Neural progenitor cell (in vitro differentiated cells): Measurements from ENCODE around the gene RAD52. TPM values are rescaled to one million over a fixed set of nuclear protein-coding genes. Genes with fewer than 3 reads are reported as not detected.

ENCODE experiments used
- DNase-seq: peaks from one replicate; pipeline ENCODE4 v3.0.0-alpha.2; 2016; ENCODE audit warnings: low spot score
- H2AFZ ChIP-seq: fragments of 200-600 bp; sonication (generic); replicated peaks from 2 replicates; pipeline ENCODE4 v1.6.1; 2016; ENCODE audit warnings: antibody characterized with exemption
- H3F3A ChIP-seq: fragments of 200-600 bp; sonication (generic); 2 replicates; pipeline ENCODE4 v1.6.1; 2016; ENCODE audit warnings: antibody characterized with exemption, low read depth
- H3K27ac ChIP-seq: fragments of 200-600 bp; sonication (generic); 2 replicates; pipeline ENCODE4 v1.5.1; 2016; ENCODE audit warnings: mild to moderate bottlenecking
- H3K27me3 ChIP-seq: fragments of 200-600 bp; sonication (generic); 2 replicates; pipeline ENCODE4 v1.6.1; 2016; ENCODE audit warnings: mild to moderate bottlenecking, moderate library complexity
- H3K36me3 ChIP-seq: fragments of 200-600 bp; sonication (generic); 2 replicates; pipeline ENCODE4 v1.5.1; 2016
- H3K4me1 ChIP-seq: fragments of 200-600 bp; sonication (generic); 2 replicates; pipeline ENCODE4 v1.6.1; 2016; ENCODE audit warnings: mixed run types
- H3K4me2 ChIP-seq: fragments of 200-600 bp; sonication (generic); 2 replicates; pipeline ENCODE4 v1.6.1; 2016
- H3K4me3 ChIP-seq: fragments of 200-600 bp; sonication (generic); 2 replicates; pipeline ENCODE4 v1.5.1; 2016
- H3K79me2 ChIP-seq: fragments of 200-600 bp; sonication (generic); 2 replicates; pipeline ENCODE4 v1.6.1; 2016; ENCODE audit warnings: low read depth
- H3K9ac ChIP-seq: fragments of 200-600 bp; sonication (generic); 2 replicates; pipeline ENCODE4 v1.6.1; 2016
- H3K9me3 ChIP-seq: fragments of 200-600 bp; sonication (generic); 2 replicates; pipeline ENCODE4 v1.5.1; 2016; ENCODE audit warnings: low read depth
- H4K20me1 ChIP-seq: fragments of 200-600 bp; sonication (generic); 2 replicates; pipeline ENCODE4 v1.6.1; 2016; ENCODE audit warnings: low read depth
- H3K27ac Mint-ChIP-seq: 3 replicates; pipeline ENCODE4 v1.8.0; 2021; ENCODE audit warnings: mixed read lengths
- H3K27me3 Mint-ChIP-seq: 2 replicates; pipeline ENCODE4 v1.8.0; 2022; ENCODE audit warnings: low read depth, mild to moderate bottlenecking, inconsistent platforms, moderate library complexity, mixed read lengths; ENCODE audit not compliant: insufficient read depth
- H3K36me3 Mint-ChIP-seq: 3 replicates; pipeline ENCODE4 v1.8.0; 2021; ENCODE audit warnings: mixed read lengths
- H3K4me1 Mint-ChIP-seq: 3 replicates; pipeline ENCODE4 v1.8.0; 2021; ENCODE audit warnings: mixed read lengths
- H3K4me3 Mint-ChIP-seq: 3 replicates; pipeline ENCODE4 v1.8.0; 2021; ENCODE audit warnings: mild to moderate bottlenecking, moderate library complexity, mixed read lengths
- H3K9me3 Mint-ChIP-seq: 3 replicates; pipeline ENCODE4 v1.8.0; 2020; ENCODE audit warnings: mixed read lengths
- CTCF ChIP-seq: fragments of 200-600 bp; sonication (generic); IDR thresholded peaks from 2 replicates; pipeline ENCODE4 v1.5.1; 2017; ENCODE audit warnings: antibody characterized with exemption, mild to moderate bottlenecking
- EZH2 ChIP-seq: fragments of 200-600 bp; sonication (generic); IDR thresholded peaks from 2 replicates; pipeline ENCODE4 v1.6.1; 2017; ENCODE audit warnings: antibody characterized with exemption, mild to moderate bottlenecking, moderate library complexity
- EZH2phosphoT487 ChIP-seq: fragments of 200-600 bp; sonication (generic); IDR thresholded peaks from 2 replicates; pipeline ENCODE4 v1.6.1; 2017; ENCODE audit warnings: antibody characterized with exemption
- total RNA-seq: library from RNA; depleted of rRNA; stranded (reverse); fragments of >200 nt; gene quantifications from 2 replicates; pipeline ENCODE4 v1.2.3, GENCODE V29; 2015; ENCODE audit warnings: low replicate concordance

RAD52 gene
- total RNA-seq, 1 donor from 2014 or later = 43.4 TPM

GRCh38 chr12:910416-910815 is 39.1 kb downstream of the RAD52 start:
- no peak overlapping the region for H3K4me2 ChIP-seq
- no peak overlapping the region for H2AFZ ChIP-seq
- TF ChIP-seq CTCF = no peak
- no peak for TF ChIP-seq EZH2phosphoT487
- TF ChIP-seq EZH2 = no peak
- no peak overlapping the region for H3K9ac ChIP-seq
- H4K20me1 ChIP-seq = peaks cover 23% of the 10 kb centered on the region
- H3K9me3 ChIP-seq = no peaks in the 10 kb centered on the region
- H3K27ac Mint-ChIP-seq = no peak overlapping the region
- H3K79me2 ChIP-seq = no peaks in the 10 kb centered on the region
- H3K27ac ChIP-seq = no peak overlapping the region
- H3K27me3 ChIP-seq = no peaks in the 10 kb centered on the region
- H3F3A ChIP-seq = peaks cover 7% of the 10 kb centered on the region
- H3K36me3 ChIP-seq = peaks cover 16% of the 10 kb centered on the region
- no peak for DNase-seq
- H3K27me3 Mint-ChIP-seq = no peaks in the 10 kb centered on the region
- H3K9me3 Mint-ChIP-seq = no peaks in the 10 kb centered on the region
- H3K4me1 ChIP-seq = peaks cover 5% of the 10 kb centered on the region
- H3K4me3 Mint-ChIP-seq = no peak overlapping the region
- no peak overlapping the region for H3K4me3 ChIP-seq
- H3K4me1 Mint-ChIP-seq = peaks cover 4% of the 10 kb centered on the region
- peaks cover 57% of the 10 kb centered on the region for H3K36me3 Mint-ChIP-seq

- H3K27me3 Mint-ChIP-seq = no peaks in the 10 kb centered on the region
- Histone ChIP-seq H3K9ac (no peak overlapping the region), H4K20me1 (peaks cover 25% of the 10 kb centered on the region), H2AFZ (no peak overlapping the region), H3K36me3 (peaks cover 16% of the 10 kb centered on the region), H3K4me1 (peaks cover 5% of the 10 kb centered on the region), H3K27me3 (no peaks in the 10 kb centered on the region), H3K79me2 (no peaks in the 10 kb centered on the region), H3K27ac (peak overlapping the region; percentile 29), H3F3A (peaks cover 7% of the 10 kb centered on the region), H3K4me3 (no peak overlapping the region), H3K4me2 (no peak overlapping the region), H3K9me3 (no peaks in the 10 kb centered on the region)
- peaks cover 6% of the 10 kb centered on the region for H3K4me1 Mint-ChIP-seq
- TF ChIP-seq EZH2 = no peak
- no peak for TF ChIP-seq CTCF
- TF ChIP-seq EZH2phosphoT487 = no peak
- H3K4me3 Mint-ChIP-seq = no peak overlapping the region
- no peaks in the 10 kb centered on the region for H3K9me3 Mint-ChIP-seq
- peaks cover 54% of the 10 kb centered on the region for H3K36me3 Mint-ChIP-seq
- DNase-seq = no peak
- H3K27ac Mint-ChIP-seq = no peak overlapping the region
These were observed 39.6 kb downstream of the RAD52 start for GRCh38 chr12:909861-910260.

GRCh38 chr12:907413-908185 is 41.9 kb downstream of the RAD52 start:
- peaks cover 10% of the 10 kb centered on the region for H3K4me1 Mint-ChIP-seq
- TF ChIP-seq EZH2phosphoT487 = no peak
- no peak for TF ChIP-seq EZH2
- no peak for TF ChIP-seq CTCF

More at GRCh38 chr12:907413-908185, 41.9 kb downstream of the RAD52 start:
- Histone ChIP-seq H3K36me3 (peaks cover 18% of the 10 kb centered on the region), H4K20me1 (peaks cover 25% of the 10 kb centered on the region), H3K27me3 (no peaks in the 10 kb centered on the region), H3K9me3 (no peaks in the 10 kb centered on the region), H3F3A (no peaks in the 10 kb centered on the region), H3K4me2 (no peak overlapping the region), H3K4me3 (no peak overlapping the region), H2AFZ (no peak overlapping the region), H3K9ac (no peak overlapping the region), H3K79me2 (no peaks in the 10 kb centered on the region), H3K4me1 (peaks cover 5% of the 10 kb centered on the region), H3K27ac (no peak overlapping the region)
- DNase-seq = no peak
- peaks cover 59% of the 10 kb centered on the region for H3K36me3 Mint-ChIP-seq
- H3K4me3 Mint-ChIP-seq = no peak overlapping the region
- H3K27me3 Mint-ChIP-seq = no peaks in the 10 kb centered on the region
- no peaks in the 10 kb centered on the region for H3K9me3 Mint-ChIP-seq
- peak overlapping the region; percentile 44 for H3K27ac Mint-ChIP-seq
